Medulla oblongata (tissue), 1 donor: Measurements from ENCODE around the gene ABL1.
"Not testable (repeated sequence)": the region's sequence is repeated elsewhere in the genome, so short reads cannot be mapped to it uniquely, and the experiment has no call there.

Experiments used
- DNase-seq: peaks from one replicate; pipeline ENCODE4 v3.0.0-alpha.2; 2015; ENCODE audit errors: extremely low spot score

ABL1 gene

GRCh38 chr9:130903194-130904069, 68.4 kb downstream of the ABL1 start:
- DNase-seq: no peak

- DNase-seq: no peak
These were observed 69.3 kb downstream of the ABL1 start for GRCh38 chr9:130904070-130905044.

GRCh38 chr9:130905125-130905901, 70.3 kb downstream of the ABL1 start:
- DNase-seq: no peak

- DNase-seq: no peak
These were observed 71.1 kb downstream of the ABL1 start for GRCh38 chr9:130905902-130906734.

GRCh38 chr9:130906735-130907416, 71.8 kb downstream of the ABL1 start:
- DNase-seq: no peak

- DNase-seq: no peak
These were observed 73.3 kb downstream of the ABL1 start for GRCh38 chr9:130908146-130908877.

- DNase-seq: no peak
These were observed 73.9 kb downstream of the ABL1 start for GRCh38 chr9:130908878-130909355.

- DNase-seq: not testable (repeated sequence)
These were observed 75.0 kb downstream of the ABL1 start for GRCh38 chr9:130910041-130910440.

- not testable (repeated sequence) for DNase-seq
These were observed 75.6 kb downstream of the ABL1 start for GRCh38 chr9:130910670-130911069.

- DNase-seq: no peak
These were observed 76.4 kb downstream of the ABL1 start for GRCh38 chr9:130911254-130912049.

GRCh38 chr9:130912932-130913598, 78.0 kb downstream of the ABL1 start:
- peak; percentile 48 for DNase-seq

GRCh38 chr9:130913599-130914416, 78.8 kb downstream of the ABL1 start:
- DNase-seq: no peak

- DNase-seq: no peak
These were observed 79.5 kb downstream of the ABL1 start for GRCh38 chr9:130914417-130915095.

- no peak for DNase-seq
These were observed 80.0 kb downstream of the ABL1 start for GRCh38 chr9:130915096-130915447.

GRCh38 chr9:130917168-130917960, 82.3 kb downstream of the ABL1 start:
- no peak for DNase-seq
